Stimulated activated CD4-positive, alpha-beta T cell treated with anti-CD3 and anti-CD28 coated beads, Interleukin-12 subunit alpha, Interleukin-12 subunit beta, amount 100 ng/mL, for 24 hours (primary cell): ENCODE measurements around the gene SUGCT.

Experiments
- DNase-seq, 2 experiments: peaks; one replicate each; pipeline ENCODE4 v3.0.0-alpha.2; 2020; ENCODE audit warnings: low read depth in 2 of 2

SUGCT gene

DNA sequence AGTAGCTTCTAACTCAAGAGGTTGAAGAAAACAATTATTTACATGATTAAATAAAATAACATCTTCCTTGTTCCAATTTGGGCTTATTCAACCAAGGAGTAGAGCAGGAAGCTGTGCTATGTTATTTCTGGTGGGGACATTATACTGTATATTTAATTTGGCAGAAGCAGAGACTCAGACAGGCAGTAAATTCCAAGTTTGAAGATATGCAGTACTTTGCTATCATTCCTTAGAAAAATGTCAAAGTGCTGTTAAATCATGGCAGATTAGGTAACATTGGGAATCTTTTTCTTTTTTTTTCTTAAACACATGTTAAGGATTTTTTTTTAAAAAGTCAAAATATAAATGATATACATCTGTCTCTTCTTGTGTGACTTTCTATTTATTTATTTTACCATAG lies 190.1 kb downstream of the SUGCT start:
- DNase-seq = no peak

DNA sequence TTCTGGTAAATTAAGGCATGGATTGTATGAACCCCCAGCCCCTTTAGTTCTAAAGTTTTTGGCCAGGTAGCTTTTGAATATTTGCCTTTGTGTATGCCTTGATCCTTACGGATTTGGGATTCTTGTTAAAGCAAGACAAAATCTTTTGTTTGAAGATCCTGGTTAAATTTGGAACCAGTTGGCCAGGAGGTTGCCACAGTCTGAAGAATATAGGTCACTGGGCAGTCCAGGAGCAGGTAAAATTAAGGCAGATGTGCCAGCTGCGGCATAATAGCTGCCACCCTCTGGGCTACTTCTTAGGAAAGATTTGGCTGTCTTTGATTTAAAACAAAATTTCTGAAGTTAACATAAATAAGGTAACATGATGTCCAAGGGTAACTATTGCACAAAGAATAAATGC lies 192.3 kb downstream of the SUGCT start:
- no peak for DNase-seq

DNA sequence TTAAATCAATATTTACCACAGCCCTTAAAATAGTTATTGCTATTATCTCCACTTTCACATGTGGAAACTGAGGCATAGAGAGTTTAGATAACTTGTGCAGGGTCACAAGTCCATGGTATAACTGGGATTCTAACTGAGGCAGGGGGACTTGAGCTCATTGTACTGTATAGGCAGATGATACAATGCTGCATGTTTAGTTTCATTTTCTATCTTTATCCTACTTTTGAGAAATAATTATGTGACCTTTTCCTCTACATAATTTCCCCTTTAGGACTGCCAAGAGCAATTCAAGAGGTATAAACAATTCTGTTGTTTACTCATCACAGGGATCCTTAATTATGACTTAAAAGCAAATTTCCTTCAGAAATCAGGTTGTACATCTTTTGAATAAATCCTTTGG lies 193.1 kb downstream of the SUGCT start:
- DNase-seq = no peak

DNA sequence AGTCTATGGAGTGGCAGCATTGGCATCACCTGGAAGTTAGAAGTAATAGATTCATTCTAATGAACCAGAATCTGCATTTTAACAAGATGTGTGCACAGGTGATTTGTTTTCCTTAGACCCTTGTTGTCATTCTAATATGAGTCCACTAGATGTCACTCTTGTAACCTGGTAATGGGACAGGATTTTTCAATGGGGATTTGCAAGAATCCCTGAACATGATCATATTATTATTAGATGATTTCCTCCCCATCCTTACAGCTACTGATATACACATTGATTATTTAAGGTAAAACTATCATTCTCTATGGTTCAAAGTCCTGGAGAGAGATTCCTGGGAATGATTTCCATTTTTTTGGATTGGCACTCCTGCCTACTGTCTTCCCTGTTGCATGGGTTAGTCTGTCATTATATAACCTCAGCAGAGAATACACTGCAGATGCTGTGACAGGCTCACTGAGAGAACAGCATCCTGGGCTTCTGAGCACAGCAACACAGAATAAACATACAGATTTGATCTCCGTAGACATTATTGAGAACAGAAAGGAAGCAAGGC lies 194.9 kb downstream of the SUGCT start:
- DNase-seq = no peak

DNA sequence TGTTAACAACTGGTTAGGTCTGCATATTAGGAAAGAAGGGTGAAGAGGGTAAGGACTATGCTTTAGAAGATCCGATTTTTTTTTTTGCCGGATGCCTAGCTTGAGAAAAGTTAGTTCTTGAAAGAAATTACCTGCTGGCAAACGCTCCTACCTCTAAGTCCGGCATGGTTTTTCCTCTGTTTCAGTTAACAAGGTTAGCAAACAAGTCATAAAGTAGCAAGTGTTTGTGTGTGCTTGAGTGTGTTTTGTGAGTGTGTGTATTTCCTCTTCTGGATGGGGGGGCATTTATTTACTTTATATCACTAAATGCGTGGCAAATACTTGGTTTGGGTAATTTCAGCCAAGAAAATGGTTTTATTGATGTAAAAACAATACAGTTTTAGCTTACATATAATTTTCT lies 195.6 kb downstream of the SUGCT start:
- DNase-seq = no peak

DNA sequence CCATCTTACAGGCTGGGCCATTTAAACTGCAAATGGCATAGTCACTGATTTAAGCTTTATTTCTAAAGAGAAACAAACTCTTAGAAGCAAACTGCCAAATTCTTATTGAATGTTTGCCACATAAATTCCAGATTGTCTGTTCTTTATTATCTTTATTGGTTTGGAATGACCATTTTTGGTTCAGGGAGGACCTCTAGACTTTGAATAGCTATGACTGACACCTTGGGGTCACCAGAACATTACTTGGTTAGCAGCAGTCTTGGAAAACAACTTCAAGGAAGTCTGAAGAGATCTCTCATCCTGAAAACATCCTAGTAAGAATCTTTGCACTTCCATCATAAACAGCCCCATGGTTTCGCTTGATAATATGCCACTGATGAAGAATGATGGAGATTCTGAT lies 197.1 kb downstream of the SUGCT start:
- DNase-seq = no peak

DNA sequence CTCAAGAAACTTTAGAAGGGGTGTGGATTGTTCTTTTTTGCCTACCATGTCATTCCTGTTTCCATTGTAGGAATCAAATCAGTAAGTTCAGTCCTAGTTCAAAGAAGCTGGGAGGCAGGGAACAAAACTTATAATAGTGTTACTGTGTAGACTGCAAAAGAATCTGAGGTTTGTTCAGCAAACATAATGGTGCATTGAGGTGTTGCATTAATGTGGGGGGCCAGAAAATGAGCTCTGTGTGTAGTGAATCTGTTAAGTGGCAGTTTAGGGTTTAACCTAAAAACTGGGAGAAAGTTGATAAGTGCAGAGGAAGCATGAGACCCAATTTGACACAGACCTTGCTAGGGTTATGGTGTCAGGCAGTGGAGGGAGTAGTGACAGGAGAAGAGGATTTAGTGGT lies 197.7 kb downstream of the SUGCT start:
- no peak for DNase-seq

DNA sequence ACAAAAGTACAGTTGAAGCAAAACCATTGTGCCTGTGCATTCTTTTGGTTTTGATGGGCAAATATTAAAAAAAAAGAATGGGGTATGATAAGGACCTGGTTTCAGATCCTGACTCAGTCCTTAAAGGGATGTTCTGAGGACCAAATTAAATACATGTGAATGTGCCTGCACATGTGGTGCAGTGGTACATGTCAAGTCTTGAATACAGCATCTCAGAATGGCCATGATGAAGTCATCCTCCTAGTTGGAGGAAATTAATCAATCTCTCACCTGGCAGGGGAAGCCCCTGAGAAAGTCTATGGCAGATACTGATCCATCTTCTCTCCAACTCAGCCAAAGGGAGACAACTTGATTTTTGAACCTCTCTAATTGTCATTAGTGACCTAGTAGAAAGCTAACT lies 207.0 kb downstream of the SUGCT start:
- DNase-seq = no peak

DNA sequence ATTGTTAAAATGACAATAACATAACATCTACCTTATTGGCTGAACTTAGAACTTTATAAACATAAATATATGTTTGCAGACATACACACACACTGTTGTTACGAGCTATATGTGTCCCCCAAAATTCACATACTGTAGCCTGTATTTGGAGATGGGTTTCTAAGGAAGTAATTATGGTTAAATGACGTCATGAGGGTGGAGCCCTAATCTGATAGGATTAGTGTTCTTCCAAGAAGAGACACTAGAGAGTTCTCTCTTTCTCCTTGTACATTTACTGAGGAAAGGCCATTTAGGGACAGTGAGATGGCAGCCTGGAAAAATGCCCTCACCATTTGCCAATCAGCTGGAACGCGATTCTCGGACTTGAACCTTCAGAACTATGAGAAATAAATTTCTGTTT lies 211.7 kb downstream of the SUGCT start:
- no peak for DNase-seq

DNA sequence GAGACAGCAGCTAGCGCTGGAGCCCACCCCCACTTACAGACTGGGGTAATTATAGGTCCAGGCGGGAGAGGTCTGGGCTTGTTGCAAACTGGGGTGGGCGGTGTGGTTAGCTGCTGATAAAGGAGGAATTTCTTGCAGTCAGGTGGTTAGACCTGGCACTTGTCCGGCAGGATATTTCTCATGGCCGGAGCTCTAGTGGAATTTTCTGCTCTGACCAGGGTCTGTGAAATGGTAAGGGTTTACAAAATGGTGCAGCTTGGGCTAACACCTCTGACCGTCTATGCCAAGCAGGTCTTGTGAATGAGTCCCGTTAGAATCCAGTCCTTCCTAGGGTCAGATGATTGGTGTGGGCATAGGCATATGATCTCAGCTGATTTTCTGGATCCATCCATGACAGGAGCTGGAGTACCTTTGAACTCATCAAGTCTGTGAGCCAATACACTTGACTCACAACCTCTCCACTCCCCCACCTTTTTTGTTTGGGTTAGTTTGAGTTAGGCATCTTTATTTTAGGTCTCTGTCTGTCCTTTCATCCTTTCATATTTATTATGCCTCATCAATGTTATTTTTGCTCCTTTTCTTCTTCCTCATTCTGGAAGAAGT lies 213.4 kb downstream of the SUGCT start:
- DNase-seq = no peak

DNA sequence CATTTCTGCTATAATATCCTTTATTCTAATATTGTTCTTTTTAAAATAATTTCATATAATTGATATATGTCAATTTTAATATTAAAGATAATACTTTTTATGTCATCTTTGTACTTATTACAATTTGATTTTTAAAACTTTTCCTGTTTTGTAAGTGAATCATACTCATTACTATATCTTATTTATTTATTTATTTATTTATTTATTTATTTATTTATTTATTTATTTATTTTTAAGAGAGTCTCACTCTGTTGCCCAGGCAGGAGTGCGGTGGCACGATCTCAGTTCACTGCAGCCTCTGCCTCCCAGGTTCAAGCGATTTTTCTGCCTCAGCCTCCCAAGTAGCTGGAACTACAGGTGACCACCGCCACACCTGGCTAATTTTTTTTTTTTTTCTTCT lies 215.3 kb downstream of the SUGCT start:
- DNase-seq = no peak

DNA sequence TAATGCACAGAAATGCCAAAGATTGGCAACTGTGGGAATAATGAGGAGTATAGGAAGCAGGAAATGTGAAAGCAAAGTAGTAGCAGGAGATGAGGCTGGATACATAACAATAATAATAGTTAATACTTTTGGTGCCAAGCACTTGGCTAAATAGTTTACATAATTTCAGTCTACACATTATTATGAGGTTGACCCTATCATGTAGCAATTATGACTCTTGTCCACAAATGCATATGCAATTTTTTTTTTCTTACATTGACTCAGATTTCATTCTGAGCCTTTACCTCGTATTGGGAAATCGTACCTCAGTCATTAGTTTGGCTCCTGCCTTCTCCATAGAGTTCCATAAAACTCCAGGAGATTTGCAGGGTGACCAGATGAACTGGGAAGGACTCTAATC lies 219.9 kb downstream of the SUGCT start:
- no peak for DNase-seq

DNA sequence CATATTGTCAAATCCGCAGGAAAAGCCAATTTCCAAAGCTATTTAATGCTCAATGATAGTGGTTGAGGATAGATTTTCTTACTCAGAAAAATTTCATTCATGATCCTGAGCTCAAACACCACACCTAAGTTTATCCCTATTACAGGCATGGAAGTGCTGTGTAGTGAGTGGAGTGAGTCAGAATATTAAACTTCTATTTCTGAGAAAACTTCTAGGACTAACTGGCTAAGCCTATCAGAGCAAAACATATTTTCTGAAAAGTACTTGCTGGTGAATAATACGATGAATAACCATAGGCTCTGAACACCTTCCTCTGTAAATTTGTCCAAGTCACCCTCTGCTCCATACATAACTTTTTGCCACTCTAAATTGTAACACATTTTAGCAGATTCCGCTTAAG lies 221.5 kb downstream of the SUGCT start:
- DNase-seq = no peak

DNA sequence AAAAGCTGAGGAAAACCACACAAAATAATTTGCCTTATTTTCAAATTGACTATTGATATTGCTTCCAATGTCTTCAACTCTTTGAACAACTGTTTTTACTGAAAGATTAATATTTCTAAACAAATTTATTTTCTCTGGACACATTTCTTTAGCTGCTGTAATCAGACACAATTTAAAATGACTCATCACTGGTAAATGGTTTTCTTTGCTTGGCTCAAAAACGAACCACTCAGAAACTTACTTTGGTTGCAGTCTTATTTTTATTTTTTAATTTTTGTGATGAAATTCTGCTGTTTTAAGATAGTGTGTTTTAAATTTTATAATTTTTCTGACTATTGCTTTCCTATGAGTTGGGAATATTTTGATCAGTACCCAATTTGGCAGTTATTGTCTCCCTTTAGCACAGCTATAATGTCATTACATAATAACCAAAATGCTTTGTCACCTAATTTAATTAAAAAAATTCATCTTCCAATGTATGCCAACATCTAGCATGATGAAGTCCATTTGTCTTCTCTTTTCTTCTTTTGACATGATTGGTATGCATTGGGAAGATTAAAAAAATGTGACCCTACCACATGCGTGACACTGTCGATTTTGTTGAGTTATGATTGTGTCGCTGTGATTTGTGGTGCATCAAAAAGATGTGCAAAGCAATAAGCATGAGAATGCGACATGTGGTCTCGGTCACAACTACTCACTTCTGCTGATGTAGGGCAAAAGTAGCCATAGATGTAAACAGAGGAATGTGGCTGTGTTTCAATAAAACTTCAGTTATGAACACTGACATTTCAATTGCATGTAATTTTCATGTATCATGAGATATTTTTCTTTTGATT lies 222.3 kb downstream of the SUGCT start:
- DNase-seq = no peak

DNA sequence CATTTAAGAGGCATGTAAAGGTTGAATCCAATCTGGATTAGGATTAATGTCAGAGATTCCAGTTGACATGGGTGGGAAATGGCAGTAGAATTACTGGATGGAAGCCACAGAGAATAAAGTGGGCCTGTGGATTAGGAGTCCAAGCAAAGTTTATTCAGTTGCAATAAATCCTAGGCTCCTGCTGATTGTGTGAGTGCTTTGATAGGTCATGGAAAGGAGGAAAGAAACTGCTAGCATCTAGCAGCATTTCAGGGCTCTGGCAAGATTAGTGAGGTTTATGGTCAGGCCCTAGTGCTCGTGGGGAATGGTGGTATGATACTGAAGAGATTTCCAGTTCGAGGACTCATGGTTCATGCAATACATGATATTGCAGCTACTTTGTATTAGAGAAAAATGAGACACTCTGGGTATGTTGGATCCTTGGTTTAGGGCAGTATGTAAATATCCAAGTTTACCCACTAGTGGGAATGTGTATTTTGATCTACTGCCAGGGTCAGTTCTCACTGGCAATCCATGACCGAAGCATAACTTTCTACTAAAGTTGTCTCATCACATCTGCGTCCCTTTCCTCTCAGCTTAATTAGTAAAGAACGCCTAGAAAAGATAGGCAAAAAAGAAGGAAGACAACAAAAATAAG lies 235.0 kb downstream of the SUGCT start:
- no peak for DNase-seq

DNA sequence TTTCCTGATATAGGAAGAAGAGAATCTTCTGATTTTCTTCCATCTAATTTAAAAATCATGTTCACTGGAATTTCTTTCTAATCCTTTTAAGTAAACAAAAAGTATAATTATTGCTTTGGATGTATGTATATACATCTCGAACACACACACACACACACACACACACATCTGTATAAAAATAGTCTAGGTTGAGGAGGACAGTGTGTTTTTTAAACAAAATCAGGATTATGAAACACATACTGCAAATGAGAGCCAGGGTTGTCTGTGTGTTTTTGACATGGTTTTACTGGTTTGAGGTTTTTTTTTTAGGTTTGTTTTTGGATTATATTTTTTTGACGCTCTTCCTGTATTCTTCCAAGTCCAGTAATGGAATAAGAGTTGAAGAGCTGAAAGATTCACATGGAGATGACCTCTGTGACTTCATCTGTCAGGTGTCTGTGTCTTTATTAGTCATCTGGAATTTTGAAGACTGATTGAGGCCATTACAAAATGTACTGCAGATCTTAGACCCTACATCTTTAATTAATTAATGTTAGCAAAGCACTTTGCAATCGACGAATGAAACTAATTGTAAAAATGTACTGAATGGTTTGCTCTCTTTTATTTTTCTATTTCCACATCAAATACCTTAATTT lies 237.1 kb downstream of the SUGCT start:
- DNase-seq = no peak

DNA sequence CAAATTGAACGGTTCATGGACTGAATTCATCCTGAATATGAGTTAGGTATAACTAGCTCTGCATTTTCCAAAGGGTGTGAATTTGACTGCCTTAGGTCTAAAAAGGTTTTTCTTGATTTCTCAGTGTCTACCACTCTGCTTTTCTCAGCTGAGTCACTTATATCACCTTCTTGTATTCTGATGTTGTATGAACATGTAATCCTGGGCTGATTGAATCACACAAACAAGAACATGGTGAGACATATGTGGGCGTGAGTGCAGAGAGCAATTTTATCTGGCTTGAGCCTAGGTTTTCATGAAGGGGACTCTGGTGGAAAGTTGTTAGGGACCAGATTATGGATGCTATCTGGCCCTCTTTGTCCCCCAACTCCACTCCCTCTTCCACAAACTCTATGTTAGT lies 239.8 kb downstream of the SUGCT start:
- no peak for DNase-seq

DNA sequence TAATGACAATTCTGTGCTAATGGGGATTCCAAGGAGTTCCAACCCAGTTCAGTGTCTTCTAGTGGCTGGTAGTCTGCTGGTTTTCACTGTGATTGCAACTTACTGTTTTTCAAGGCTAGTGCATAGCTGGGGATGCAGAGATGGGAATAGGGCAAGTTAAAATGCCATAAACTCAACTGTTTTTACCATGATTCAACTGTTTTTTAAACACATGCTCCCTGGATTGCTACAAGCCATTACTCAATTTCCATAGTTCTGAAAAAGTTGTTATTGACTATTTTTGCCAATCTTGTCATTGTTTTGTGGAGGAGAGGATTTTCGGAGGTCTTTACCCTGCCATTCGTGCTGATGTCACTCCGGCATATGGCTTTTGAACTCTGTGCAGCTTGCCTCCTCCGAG lies 245.3 kb downstream of the SUGCT start:
- no peak for DNase-seq

DNA sequence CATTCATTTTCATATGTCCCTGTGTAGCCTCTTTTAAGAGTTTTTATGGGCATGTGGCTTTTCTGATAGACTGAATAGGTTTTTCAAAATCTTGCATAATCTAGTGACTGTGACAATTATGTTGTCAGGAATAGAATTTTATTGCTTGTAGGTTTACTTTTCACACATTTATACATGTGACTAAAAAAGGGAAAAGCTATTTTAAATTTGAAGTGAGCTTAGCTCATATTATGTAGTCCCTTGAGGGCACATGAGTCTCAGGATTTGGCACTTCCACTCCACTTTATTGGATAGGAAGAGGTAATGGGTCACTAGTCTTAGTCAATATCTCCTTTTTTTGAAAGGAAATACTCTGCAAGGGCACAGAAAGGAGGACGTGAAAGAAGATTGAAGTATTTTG lies 247.3 kb downstream of the SUGCT start:
- DNase-seq = no peak

DNA sequence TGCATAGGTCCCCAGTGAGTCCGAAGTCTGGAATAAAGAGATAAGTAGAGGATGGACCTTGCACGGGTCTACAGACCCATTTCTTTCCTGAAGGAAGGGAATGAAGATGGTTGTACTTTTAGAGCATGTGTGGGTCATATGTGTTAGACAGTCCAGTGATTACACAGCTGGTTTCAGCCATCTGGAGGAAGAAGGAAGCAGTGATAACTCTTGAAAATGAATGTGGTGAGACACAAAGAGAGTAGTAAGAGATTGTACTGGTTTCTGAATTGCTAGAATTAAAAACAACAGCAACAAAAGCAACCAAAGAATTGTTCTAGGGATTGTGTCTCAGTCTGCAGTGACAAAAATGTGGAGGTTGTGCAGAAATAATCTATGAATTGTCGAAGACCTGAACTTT lies 258.9 kb downstream of the SUGCT start:
- no peak for DNase-seq

DNA sequence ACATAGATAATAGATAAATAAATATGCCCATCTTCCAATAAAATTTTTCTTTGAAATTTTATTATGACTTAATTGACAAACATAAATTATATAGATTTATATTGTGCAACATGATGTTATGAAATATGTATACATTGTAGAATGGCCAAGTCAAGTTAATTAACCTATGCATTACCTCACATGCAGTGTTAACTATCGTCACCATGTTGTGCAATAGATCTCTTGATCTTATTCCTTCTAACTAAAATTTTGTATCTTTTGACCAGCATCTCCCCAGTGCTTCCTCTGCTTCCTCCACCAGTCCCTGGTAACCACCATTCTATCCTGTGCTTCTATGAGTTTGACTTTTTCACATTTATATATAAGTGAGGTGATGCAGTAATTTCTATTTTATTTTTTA lies 259.6 kb downstream of the SUGCT start:
- DNase-seq = no peak

DNA sequence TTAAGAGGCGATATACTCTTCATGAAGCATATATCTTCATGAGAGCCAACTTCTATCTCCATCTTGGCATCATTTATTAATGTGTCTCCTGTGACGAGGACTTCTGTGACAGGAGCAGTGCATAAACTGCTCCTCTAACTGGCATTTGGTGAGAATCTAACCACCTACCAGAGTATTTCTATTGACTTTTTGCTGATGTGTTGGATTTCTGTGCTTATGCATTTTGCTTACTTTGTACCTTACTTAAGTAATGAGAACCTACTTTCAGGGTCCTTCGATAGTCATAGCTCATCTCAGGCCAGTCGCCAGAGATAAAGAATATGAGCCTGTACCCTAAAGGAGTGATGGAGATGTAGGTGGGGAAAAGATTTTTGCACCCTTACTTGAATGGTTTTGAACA lies 265.7 kb downstream of the SUGCT start:
- DNase-seq = no peak

DNA sequence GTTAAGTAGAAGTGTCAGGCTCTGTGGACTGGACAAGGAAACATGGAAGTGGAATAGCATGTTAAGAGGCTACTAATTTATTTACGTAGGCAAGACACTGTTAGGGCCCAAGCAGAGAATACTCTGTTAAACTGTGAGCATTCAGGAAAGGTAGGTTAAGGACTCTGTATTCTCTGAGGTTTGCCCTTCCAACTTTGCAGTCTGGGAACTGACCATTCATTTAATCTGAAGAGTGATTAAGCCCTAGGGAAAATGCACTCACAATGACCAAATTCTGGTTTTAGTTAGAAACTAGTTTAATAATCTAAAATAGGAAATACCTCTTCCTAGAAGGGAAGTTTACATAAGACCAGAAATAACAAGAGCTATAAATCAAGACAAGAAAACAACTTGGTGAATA lies 266.6 kb downstream of the SUGCT start:
- DNase-seq = no peak
